H1 (cell line): Measurements from ENCODE around the gene MTG1. TPM values are rescaled to one million over a fixed set of nuclear protein-coding genes. Genes with fewer than 3 reads are reported as not detected.

ENCODE experiments used
- CTCF ChIA-PET: fragments of 300-600 bp; sonication (Branson Sonifier 250); formaldehyde crosslinking; loops from one replicate; lab custom pipeline; 2021; ENCODE audit not compliant: partially characterized antibody; lab: Charles Lee
- POLR2A ChIA-PET: fragments of 300-600 bp; sonication (Branson Sonifier 250); formaldehyde crosslinking; loops from one replicate; lab custom pipeline; 2021; ENCODE audit warnings: inconsistent platforms; ENCODE audit not compliant: partially characterized antibody; lab: Charles Lee
- DNase-seq, 2 experiments: peaks; one replicate each; pipeline versions ENCODE4 v3.0.0 to v3.0.0-alpha.2; 2010 to 2022; ENCODE audit warnings: low spot score in 2 of 2, low read depth in 1 of 2, mixed read lengths in 1 of 2
- FAIRE-seq: peaks from 2 replicates; lab custom pipeline; 2011; peaks lifted over from hg19 to GRCh38; lab: Jason Lieb, UNC
- H2AFZ ChIP-seq: 2 replicates; pipeline ENCODE4 v1.8.1; 2012; ENCODE audit warnings: low read length, inconsistent platforms
- H2AK5ac ChIP-seq: 2 replicates; pipeline ENCODE4 v1.6.1; 2013; ENCODE audit warnings: low read depth, low read length
- H2BK120ac ChIP-seq: replicated peaks from 2 replicates; pipeline ENCODE3; 2013; ENCODE audit warnings: low read depth, low read length, inconsistent platforms
- H2BK12ac ChIP-seq: 2 replicates; pipeline ENCODE4 v1.6.1; 2013; ENCODE audit warnings: low read depth, low read length
- H2BK15ac ChIP-seq: 2 replicates; pipeline ENCODE4 v1.6.1; 2013; ENCODE audit warnings: low read length
- H2BK20ac ChIP-seq: 2 replicates; pipeline ENCODE4 v1.6.1; 2013; ENCODE audit warnings: low read length
- H2BK5ac ChIP-seq: 2 replicates; pipeline ENCODE4 v1.6.1; 2013; ENCODE audit warnings: low read depth, low read length
- H3K14ac ChIP-seq: 2 replicates; pipeline ENCODE4 v1.6.1; 2013; ENCODE audit warnings: inconsistent platforms; ENCODE audit not compliant: insufficient read length
- H3K18ac ChIP-seq: 2 replicates; pipeline ENCODE4 v1.6.1; 2013; ENCODE audit warnings: low read length; ENCODE audit errors: extremely low read depth
- H3K23ac ChIP-seq: 2 replicates; pipeline ENCODE4 v1.6.1; 2013; ENCODE audit warnings: inconsistent platforms; ENCODE audit not compliant: insufficient read length
- H3K23me2 ChIP-seq: 2 replicates; pipeline ENCODE4 v1.6.1; 2013; ENCODE audit warnings: low read depth, low read length
- H3K27ac ChIP-seq: 2 replicates; pipeline ENCODE4 v1.6.1; 2011; ENCODE audit warnings: low read depth, low read length, inconsistent platforms
- H3K27me3 ChIP-seq, 4 experiments: replicated peaks in 1 of 4; 1 replicate in 1 of 4; 2 replicates in 3 of 4; pipeline versions ENCODE4 v1.6.1 to v1.8.1; 2011 to 2013; ENCODE audit warnings: low read length in 3 of 4, mild to moderate bottlenecking in 3 of 4, inconsistent platforms in 2 of 4, mixed read lengths in 2 of 4, moderate library complexity in 1 of 4; ENCODE audit not compliant: control insufficient read depth in 3 of 4, insufficient read depth in 3 of 4; ENCODE audit errors: extremely low read depth in 1 of 4
- H3K36me3 ChIP-seq, 4 experiments: 2 replicates each; pipeline versions ENCODE4 v1.6.1 to v1.8.1; 2011 to 2013; ENCODE audit warnings: mild to moderate bottlenecking in 4 of 4, low read length in 3 of 4, moderate library complexity in 2 of 4, control low read depth in 1 of 4, inconsistent platforms in 1 of 4; ENCODE audit not compliant: insufficient read depth in 4 of 4, control insufficient read depth in 2 of 4
- H3K4ac ChIP-seq: replicated peaks from 2 replicates; pipeline ENCODE3; 2013; ENCODE audit warnings: low read length, low read depth, mixed read lengths, inconsistent platforms; ENCODE audit not compliant: insufficient read length
- H3K4me1 ChIP-seq, 4 experiments: replicated peaks in 1 of 4; 1 replicate in 1 of 4; 2 replicates in 3 of 4; pipeline versions ENCODE4 v1.6.1 to v1.8.1; 2011 to 2013; ENCODE audit warnings: low read length in 3 of 4, inconsistent platforms in 2 of 4, mixed read lengths in 1 of 4; ENCODE audit not compliant: insufficient read depth in 4 of 4, control insufficient read depth in 3 of 4
- H3K4me2 ChIP-seq, 2 experiments: 2 replicates each; pipeline versions ENCODE4 v1.6.1 to v1.8.1; 2011 to 2013; ENCODE audit warnings: low read depth in 2 of 2, low read length in 2 of 2, control low read depth in 1 of 2, inconsistent platforms in 1 of 2, mild to moderate bottlenecking in 1 of 2; ENCODE audit not compliant: insufficient read depth in 1 of 2
- H3K4me3 ChIP-seq, 4 experiments: fragments of 200-600, 300-600 bp in 1 of 4; sonication (generic), shearing (Covaris generic), sonication (Bioruptor Twin) in 1 of 4; 2 replicates each; pipeline versions ENCODE4 v1.5.1 to v1.8.1; 2011 to 2016; ENCODE audit warnings: low read length in 4 of 4, low read depth in 3 of 4, control low read depth in 2 of 4, inconsistent platforms in 2 of 4, mild to moderate bottlenecking in 2 of 4, mixed read lengths in 1 of 4, moderate library complexity in 1 of 4; ENCODE audit not compliant: insufficient read depth in 2 of 4; ENCODE audit errors: extremely low read depth in 1 of 4
- H3K56ac ChIP-seq: replicated peaks from 2 replicates; pipeline ENCODE3; 2013; ENCODE audit warnings: low read depth, mild to moderate bottlenecking, mixed read lengths, low read length, inconsistent platforms; ENCODE audit not compliant: insufficient read length
- H3K79me1 ChIP-seq: 2 replicates; pipeline ENCODE4 v1.6.1; 2013; ENCODE audit warnings: low read depth, low read length, control low read depth
- H3K79me2 ChIP-seq, 2 experiments: 2 replicates each; pipeline versions ENCODE4 v1.6.1 to v1.8.1; 2012 to 2013; ENCODE audit warnings: low read length in 2 of 2, mild to moderate bottlenecking in 2 of 2, inconsistent platforms in 1 of 2; ENCODE audit not compliant: insufficient read depth in 2 of 2, control insufficient read depth in 1 of 2
- H3K9ac ChIP-seq, 4 experiments: replicated peaks in 1 of 4; 1 replicate in 1 of 4; 2 replicates in 3 of 4; pipeline versions ENCODE4 v1.6.1 to v1.8.1; 2011 to 2013; ENCODE audit warnings: low read depth in 3 of 4, low read length in 3 of 4, control low read depth in 2 of 4, mild to moderate bottlenecking in 2 of 4, moderate library complexity in 2 of 4, inconsistent platforms in 1 of 4; ENCODE audit errors: extremely low read depth in 1 of 4
- H3K9me3 ChIP-seq, 2 experiments: 2 replicates each; pipeline versions ENCODE4 v1.6.1 to v1.8.1; 2012 to 2013; ENCODE audit warnings: mild to moderate bottlenecking in 2 of 2, moderate library complexity in 2 of 2, control low read depth in 1 of 2, inconsistent platforms in 1 of 2, low read depth in 1 of 2, low read length in 1 of 2, mixed read lengths in 1 of 2; ENCODE audit not compliant: insufficient read depth in 2 of 2
- H4K20me1 ChIP-seq, 2 experiments: replicated peaks in 1 of 2; 2 replicates each; pipeline versions ENCODE3 to v1.8.1; 2011 to 2013; ENCODE audit warnings: inconsistent platforms in 2 of 2, low read length in 2 of 2, mild to moderate bottlenecking in 1 of 2; ENCODE audit not compliant: insufficient read depth in 2 of 2, control insufficient read depth in 1 of 2
- H4K5ac ChIP-seq: 2 replicates; pipeline ENCODE4 v1.6.1; 2013; ENCODE audit warnings: low read length, low read depth, mixed read lengths, inconsistent platforms; ENCODE audit not compliant: insufficient read length
- H4K8ac ChIP-seq: 2 replicates; pipeline ENCODE4 v1.8.0; 2013; ENCODE audit warnings: mild to moderate bottlenecking, moderate library complexity, low read length, inconsistent platforms; ENCODE audit not compliant: insufficient read depth; ENCODE audit errors: extremely low read depth
- H4K91ac ChIP-seq: replicated peaks from 2 replicates; pipeline ENCODE3; 2013; ENCODE audit warnings: low read length, mixed read lengths, inconsistent platforms; ENCODE audit not compliant: insufficient read length
- BACH1 ChIP-seq: IDR thresholded peaks from 2 replicates; pipeline ENCODE4 v1.6.1; 2012; ENCODE audit warnings: low read length, improper control_type of control experiment
- EGR1 ChIP-seq: IDR thresholded peaks from 2 replicates; pipeline ENCODE4 v1.6.1; 2011; ENCODE audit warnings: low read depth, low read length, borderline replicate concordance
- KDM1A ChIP-seq: fragments of 200-600, 300-600 bp; sonication (generic); IDR thresholded peaks from 2 replicates; pipeline ENCODE4 v1.7.1; 2016; ENCODE audit warnings: mild to moderate bottlenecking, low read length, borderline replicate concordance
- RFX5 ChIP-seq: IDR thresholded peaks from 2 replicates; pipeline ENCODE4 v1.6.1; 2011; ENCODE audit warnings: low read depth, low read length, improper control_type of control experiment, borderline replicate concordance
- RXRA ChIP-seq: IDR thresholded peaks from 2 replicates; pipeline ENCODE4 v1.6.1; 2011; ENCODE audit warnings: low read depth, mild to moderate bottlenecking, low read length, moderate library complexity; ENCODE audit not compliant: insufficient read depth
- ZNF274 ChIP-seq: IDR thresholded peaks from 2 replicates; pipeline ENCODE4 v1.7.0; 2012; ENCODE audit warnings: low read length, borderline replicate concordance; ENCODE audit errors: extremely low read depth
- WGBS, 2 experiments: shearing (Covaris generic) in 1 of 2; methylation state at CpG; one replicate each; pipeline versions ENCODE4 v1.1.6 to v1.1.7; 2013 to 2015; ENCODE audit warnings: low lambda C conversion rate in 2 of 2, mixed read lengths in 2 of 2, inconsistent platforms in 1 of 2, low coverage in 1 of 2, missing lambda C conversion rate in 1 of 2; ENCODE audit not compliant: insufficient replicate concordance in 2 of 2, insufficient coverage in 1 of 2, insufficient read length in 1 of 2; ENCODE audit errors: extremely low coverage in 1 of 2, missing lambda C conversion rate in 1 of 2; 5-methylcytosine and 5-hydroxymethylcytosine counted together
- polyA plus RNA-seq, 7 experiments: library from polyadenylated mRNA; depleted of rRNA in 3 of 7; stranded (reverse) in 5 of 7; unstranded in 2 of 7; fragments of >200 nt in 5 of 7; fragments of 200-250 nt in 2 of 7; gene quantifications; 1 replicate in 5 of 7; 2 replicates in 1 of 7; 4 replicates in 1 of 7; pipeline versions ENCODE4 v1.2.1 to v1.2.3, GENCODE V29; 2011 to 2013; ENCODE audit warnings: missing spikeins in 2 of 7, mixed read lengths in 2 of 7
- total RNA-seq: library from RNA; stranded (reverse); fragmentation: NEBNext Ultra II Directional; extraction: Animal tissue kit (Norgen Biotek cat#: 25700); gene quantifications from 2 replicates; pipeline ENCODE4 v1.2.1, GENCODE V29; 2021
- TF ChIP-seq, protein P1 (sequence below), 3 experiments: IDR thresholded peaks; 1 replicate in 2 of 3; 2 replicates in 1 of 3; pipeline versions ENCODE4 v1.5.1 to v1.6.1; 2011; ENCODE audit warnings: low read length in 3 of 3, mild to moderate bottlenecking in 3 of 3, inconsistent platforms in 2 of 3, low read depth in 1 of 3, moderate library complexity in 1 of 3; ENCODE audit not compliant: insufficient read depth in 1 of 3; ENCODE audit errors: control extremely low read depth in 1 of 3
- TF ChIP-seq, protein P2 (sequence below): IDR thresholded peaks from 2 replicates; pipeline ENCODE4 v1.6.1; 2012; ENCODE audit warnings: low read length, inconsistent platforms

Gene MTG1
- total and polyA plus RNA-seq, 2 of the 8 experiments (the other 6 are each of a cell fraction or from before 2014, with no cell fraction given) = 56.6 to 81.6 TPM

DNA sequence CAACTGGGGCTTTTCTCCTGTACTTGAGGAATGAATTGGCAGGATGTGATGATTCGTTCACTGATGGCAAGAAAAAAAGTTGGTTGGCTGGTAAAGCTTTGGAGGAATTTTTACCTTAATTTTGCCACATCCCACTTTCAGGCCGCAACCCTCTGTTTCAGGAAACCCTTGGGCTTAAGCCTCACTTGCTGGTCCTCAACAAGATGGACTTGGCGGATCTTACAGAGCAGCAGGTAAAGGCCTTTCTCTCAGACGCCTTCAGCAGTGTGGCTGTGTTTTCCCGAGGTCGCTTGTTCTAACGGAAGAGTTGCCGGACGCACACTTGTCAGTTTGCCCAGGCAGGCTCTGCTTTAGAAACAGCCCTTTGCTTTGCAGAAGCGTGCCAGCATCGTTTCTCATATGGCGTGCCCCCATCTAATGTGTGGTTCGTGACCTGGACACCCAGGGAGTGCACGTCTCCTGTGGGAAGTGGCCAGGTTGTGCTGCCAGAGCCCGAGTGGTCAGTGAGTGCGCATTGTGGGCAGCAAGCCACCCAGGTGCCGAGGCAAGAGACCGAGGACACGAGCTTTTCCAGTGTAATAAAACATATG, 2.2 kb downstream of the MTG1 start:
- Histone ChIP-seq H3K23me2 (0 out of 2 replicates have a peak, but pooled peaks cover 2% of the 10 kb centered on the region), H4K5ac (no peak overlapping the region), H4K20me1 (peaks cover 0 to 8% of the 10 kb centered on the region in 2 experiments), H3K4me1 (peaks cover 0 to 3% (median 0%) of the 10 kb centered on the region in 4 experiments; a peak in 3 of 7 replicates), H2BK12ac (no peak overlapping the region), H3K14ac (no peak overlapping the region), H4K91ac (no peak overlapping the region), H4K8ac (no peak overlapping the region), H2AK5ac (no peak overlapping the region), H3K79me1 (peaks cover 7% of the 10 kb centered on the region), H3K56ac (no peak overlapping the region), H3K23ac (no peak overlapping the region), H2BK120ac (no peak overlapping the region), H3K9ac (no peak overlapping the region), H3K27me3 (no peaks in the 10 kb centered on the region), H3K36me3 (peaks cover 6 to 42% (median 21%) of the 10 kb centered on the region in 4 experiments; a peak in 7 of 8 replicates), H3K79me2 (peaks cover 0 to 25% of the 10 kb centered on the region in 2 experiments; a peak in 2 of 4 replicates), H3K4me3 (no peak overlapping the region), H2BK15ac (no peak overlapping the region), H2BK20ac (no peak overlapping the region), H3K4ac (no peak overlapping the region), H2AFZ (no peak overlapping the region), H2BK5ac (no peak overlapping the region), H3K27ac (no peak overlapping the region), H3K9me3 (no peaks in the 10 kb centered on the region), H3K18ac (no peak overlapping the region), H3K4me2 (no peak overlapping the region)
- no peak for FAIRE-seq
- ChIA-PET POLR2A (no interaction called here), CTCF (no interaction called here)
- whole genome bisulfite sequencing, 2 experiments = 92% methylated on average over 19 of the region's 19 CpGs; no CpG with 5 or more reads in 1 of the 2 experiments
- no peak for DNase-seq
- TF ChIP-seq ZNF274 (no peak), RXRA (no peak), EGR1 (no peak), BACH1 (no peak), KDM1A (no peak), RFX5 (no peak)
- TF ChIP-seq, protein P1, sequence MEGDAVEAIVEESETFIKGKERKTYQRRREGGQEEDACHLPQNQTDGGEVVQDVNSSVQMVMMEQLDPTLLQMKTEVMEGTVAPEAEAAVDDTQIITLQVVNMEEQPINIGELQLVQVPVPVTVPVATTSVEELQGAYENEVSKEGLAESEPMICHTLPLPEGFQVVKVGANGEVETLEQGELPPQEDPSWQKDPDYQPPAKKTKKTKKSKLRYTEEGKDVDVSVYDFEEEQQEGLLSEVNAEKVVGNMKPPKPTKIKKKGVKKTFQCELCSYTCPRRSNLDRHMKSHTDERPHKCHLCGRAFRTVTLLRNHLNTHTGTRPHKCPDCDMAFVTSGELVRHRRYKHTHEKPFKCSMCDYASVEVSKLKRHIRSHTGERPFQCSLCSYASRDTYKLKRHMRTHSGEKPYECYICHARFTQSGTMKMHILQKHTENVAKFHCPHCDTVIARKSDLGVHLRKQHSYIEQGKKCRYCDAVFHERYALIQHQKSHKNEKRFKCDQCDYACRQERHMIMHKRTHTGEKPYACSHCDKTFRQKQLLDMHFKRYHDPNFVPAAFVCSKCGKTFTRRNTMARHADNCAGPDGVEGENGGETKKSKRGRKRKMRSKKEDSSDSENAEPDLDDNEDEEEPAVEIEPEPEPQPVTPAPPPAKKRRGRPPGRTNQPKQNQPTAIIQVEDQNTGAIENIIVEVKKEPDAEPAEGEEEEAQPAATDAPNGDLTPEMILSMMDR (IDR thresholded peaks at IDR 0.05; ENCODE audit: control extremely low read depth in 1 of 3, insufficient read depth in 1 of 3, low read depth in 1 of 3, low read length in 3 of 3) = no peak
- TF ChIP-seq, protein P2, sequence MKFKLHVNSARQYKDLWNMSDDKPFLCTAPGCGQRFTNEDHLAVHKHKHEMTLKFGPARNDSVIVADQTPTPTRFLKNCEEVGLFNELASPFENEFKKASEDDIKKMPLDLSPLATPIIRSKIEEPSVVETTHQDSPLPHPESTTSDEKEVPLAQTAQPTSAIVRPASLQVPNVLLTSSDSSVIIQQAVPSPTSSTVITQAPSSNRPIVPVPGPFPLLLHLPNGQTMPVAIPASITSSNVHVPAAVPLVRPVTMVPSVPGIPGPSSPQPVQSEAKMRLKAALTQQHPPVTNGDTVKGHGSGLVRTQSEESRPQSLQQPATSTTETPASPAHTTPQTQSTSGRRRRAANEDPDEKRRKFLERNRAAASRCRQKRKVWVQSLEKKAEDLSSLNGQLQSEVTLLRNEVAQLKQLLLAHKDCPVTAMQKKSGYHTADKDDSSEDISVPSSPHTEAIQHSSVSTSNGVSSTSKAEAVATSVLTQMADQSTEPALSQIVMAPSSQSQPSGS = no peak
